T47D (cell line): Measurements from ENCODE around the gene CA7.
A peak's percentile ranks its signal among the peaks of the same experiment; 100 is the strongest.

ENCODE experiments used
- DNase-seq, 2 experiments: peaks; one replicate each; pipeline versions ENCODE4 v3.0.0 to v3.0.0-alpha.2; 2011 to 2012; ENCODE audit warnings: low read depth in 1 of 2, low spot score in 1 of 2
- JUND ChIP-seq: IDR thresholded peaks from 2 replicates; pipeline ENCODE4 v1.6.1; 2012; ENCODE audit warnings: low read depth
- in situ Hi-C: cut with HindIII; loops from 2 replicates; pipeline ENCODE4 v1.10.0; 2016; ENCODE audit warnings: low sequenced_read_pairs, low pct_unique_long_range_greater_than_20kb

The CA7 gene

GRCh38 chr16:66898207-66898606 lies 54.0 kb downstream of the CA7 start:
- DNase-seq: no peak
- no peak for TF ChIP-seq JUND
- in situ Hi-C loops: no loop called here

- in situ Hi-C loops: no loop called here
- no peak for DNase-seq
- TF ChIP-seq JUND: no peak
Observed at GRCh38 chr16:66898933-66899309, 54.7 kb downstream of the CA7 start.

- TF ChIP-seq JUND: no peak
- in situ Hi-C loops: no loop called here
- DNase-seq: no peak
Observed at GRCh38 chr16:66899310-66899944, 55.2 kb downstream of the CA7 start.

- DNase-seq: no peak
- in situ Hi-C loops: no loop called here
Observed at GRCh38 chr16:66899945-66900710, 55.9 kb downstream of the CA7 start.

GRCh38 chr16:66900721-66901441 lies 56.7 kb downstream of the CA7 start:
- TF ChIP-seq JUND: no peak
- in situ Hi-C loops: no loop called here
- peak in 1 of 2 experiments; percentile 0 for DNase-seq

More at GRCh38 chr16:66899945-66900710, 55.9 kb downstream of the CA7 start:
- no peak for TF ChIP-seq JUND

- in situ Hi-C loops: no loop called here
- no peak for DNase-seq
- no peak for TF ChIP-seq JUND
Observed at GRCh38 chr16:66901626-66902025, 57.4 kb downstream of the CA7 start.

GRCh38 chr16:66902648-66903543 lies 58.7 kb downstream of the CA7 start:
- in situ Hi-C loops: no loop called here
- DNase-seq: no peak
- no peak for TF ChIP-seq JUND
